Caco-2 (cell line): ENCODE results near the gene MKX. TPM values are rescaled to one million over a fixed set of nuclear protein-coding genes. Genes with fewer than 3 reads are reported as not detected.

Experiments used
- BruUV-seq: library from RNA; stranded (reverse); fragments of 400-500 nt; replicated peaks from 2 replicates; lab custom pipeline; 2021; lab: Mats Ljungman, UMichigan
- CTCF ChIA-PET: fragments of 300-600 bp; sonication (Branson Sonifier 250); formaldehyde crosslinking; loops from one replicate; lab custom pipeline; 2022; ENCODE audit warnings: antibody characterized with exemption; lab: Charles Lee
- POLR2A ChIA-PET: fragments of 300-600 bp; sonication (Branson Sonifier 250); formaldehyde crosslinking; loops from one replicate; lab custom pipeline; 2022; ENCODE audit warnings: antibody characterized with exemption; lab: Charles Lee
- DNase-seq, 2 experiments: peaks; one replicate each; pipeline versions ENCODE4 v3.0.0 to v3.0.0-alpha.2; 2020 to 2022
- H3K27me3 ChIP-seq: replicated peaks from 2 replicates; pipeline ENCODE4 v1.6.0; 2011; ENCODE audit warnings: low read length; ENCODE audit not compliant: control insufficient read depth, insufficient read depth
- H3K36me3 ChIP-seq: 2 replicates; pipeline ENCODE4 v1.5.1; 2011; ENCODE audit warnings: low read length; ENCODE audit not compliant: control insufficient read depth, insufficient read depth
- H3K4me1 ChIP-seq: fragments of 250-450 bp; sonication (Bioruptor Pico); 2 replicates; pipeline ENCODE4 v1.5.1; 2020; ENCODE audit warnings: mild to moderate bottlenecking
- H3K4me3 ChIP-seq: 2 replicates; pipeline ENCODE4 v1.5.1; 2011; ENCODE audit warnings: low read depth, mild to moderate bottlenecking, control low read depth, low read length
- H3K9me3 ChIP-seq: fragments of 250-450 bp; sonication (Bioruptor Pico); 2 replicates; pipeline ENCODE4 v1.5.1; 2020; ENCODE audit warnings: mild to moderate bottlenecking, moderate library complexity
- H3K27ac Mint-ChIP-seq: one replicate; pipeline ENCODE4 v1.8.0; 2022; ENCODE audit warnings: mixed read lengths; ENCODE audit not compliant: unreplicated experiment
- H3K27me3 Mint-ChIP-seq: one replicate; pipeline ENCODE4 v1.8.0; 2022; ENCODE audit warnings: mixed read lengths; ENCODE audit not compliant: insufficient read depth, unreplicated experiment
- H3K36me3 Mint-ChIP-seq: one replicate; pipeline ENCODE4 v1.8.0; 2022; ENCODE audit warnings: mild to moderate bottlenecking, mixed read lengths; ENCODE audit not compliant: insufficient read depth, unreplicated experiment
- H3K4me1 Mint-ChIP-seq: one replicate; pipeline ENCODE4 v1.8.0; 2022; ENCODE audit warnings: low read depth, mixed read lengths; ENCODE audit not compliant: unreplicated experiment
- H3K4me3 Mint-ChIP-seq: one replicate; pipeline ENCODE4 v1.8.0; 2022; ENCODE audit warnings: mild to moderate bottlenecking, moderate library complexity, mixed read lengths; ENCODE audit not compliant: unreplicated experiment
- H3K9me3 Mint-ChIP-seq: one replicate; pipeline ENCODE4 v1.8.0; 2022; ENCODE audit warnings: mixed read lengths; ENCODE audit not compliant: unreplicated experiment
- intact Hi-C: fragments of 100-400 bp; cut with micrococcal nuclease; formaldehyde crosslinking; loops from one replicate; pipeline ENCODE4 v1.10.0; 2022; ENCODE audit not compliant: unreplicated experiment
- total RNA-seq: library from RNA; stranded (reverse); gene quantifications from 2 replicates; pipeline ENCODE4 v1.2.3, GENCODE V29; 2022
- TF ChIP-seq, protein P1 (sequence below), 2 experiments: fragments of 200-600 bp in 1 of 2; IDR thresholded peaks; 1 replicate in 1 of 2; 2 replicates in 1 of 2; pipeline versions ENCODE4 v1.5.1 to v1.8.0; 2011 to 2022; ENCODE audit warnings: antibody characterized with exemption in 1 of 2, control low read depth in 1 of 2, inconsistent platforms in 1 of 2, low read depth in 1 of 2, low read length in 1 of 2, mild to moderate bottlenecking in 1 of 2, moderate library complexity in 1 of 2; ENCODE audit not compliant: insufficient read depth in 1 of 2, severe bottlenecking in 1 of 2, unreplicated experiment in 1 of 2

MKX gene
- total RNA-seq, 1 experiment from 2014 or later: 0.64 TPM

DNA sequence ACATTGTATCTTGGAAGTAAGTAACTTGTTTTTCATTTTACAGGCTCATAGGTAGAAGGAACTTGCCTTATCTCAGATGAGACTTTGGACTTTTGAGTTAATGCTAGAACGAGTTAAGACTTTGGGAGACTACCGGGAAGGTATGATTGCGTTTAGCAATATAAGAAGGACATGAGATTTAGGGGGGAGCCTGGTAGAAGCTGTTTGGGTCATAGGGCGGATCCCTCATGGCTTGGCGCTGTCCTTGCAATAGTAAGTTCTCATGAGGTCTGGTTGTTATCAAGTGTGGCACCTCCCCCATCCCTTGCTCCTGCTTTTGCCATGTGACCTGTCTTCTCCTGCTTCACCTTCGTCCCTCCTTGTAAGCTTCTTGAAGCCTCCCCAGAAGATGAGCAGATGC, 110.3 kb downstream of the MKX start:
- no peak for DNase-seq
- Mint-ChIP-seq H3K9me3 (no peaks in the 10 kb centered on the region), H3K27me3 (peaks cover 7% of the 10 kb centered on the region), H3K4me1 (peaks cover 8% of the 10 kb centered on the region), H3K36me3 (no peaks in the 10 kb centered on the region), H3K27ac (no peak overlapping the region), H3K4me3 (no peak overlapping the region)
- intact Hi-C loops: no loop called here
- ChIA-PET POLR2A (no interaction called here), CTCF (no interaction called here)
- Histone ChIP-seq H3K27me3 (no peaks in the 10 kb centered on the region), H3K4me3 (no peak overlapping the region), H3K4me1 (peaks cover 11% of the 10 kb centered on the region), H3K9me3 (no peaks in the 10 kb centered on the region), H3K36me3 (no peaks in the 10 kb centered on the region)
- TF ChIP-seq, protein P1, sequence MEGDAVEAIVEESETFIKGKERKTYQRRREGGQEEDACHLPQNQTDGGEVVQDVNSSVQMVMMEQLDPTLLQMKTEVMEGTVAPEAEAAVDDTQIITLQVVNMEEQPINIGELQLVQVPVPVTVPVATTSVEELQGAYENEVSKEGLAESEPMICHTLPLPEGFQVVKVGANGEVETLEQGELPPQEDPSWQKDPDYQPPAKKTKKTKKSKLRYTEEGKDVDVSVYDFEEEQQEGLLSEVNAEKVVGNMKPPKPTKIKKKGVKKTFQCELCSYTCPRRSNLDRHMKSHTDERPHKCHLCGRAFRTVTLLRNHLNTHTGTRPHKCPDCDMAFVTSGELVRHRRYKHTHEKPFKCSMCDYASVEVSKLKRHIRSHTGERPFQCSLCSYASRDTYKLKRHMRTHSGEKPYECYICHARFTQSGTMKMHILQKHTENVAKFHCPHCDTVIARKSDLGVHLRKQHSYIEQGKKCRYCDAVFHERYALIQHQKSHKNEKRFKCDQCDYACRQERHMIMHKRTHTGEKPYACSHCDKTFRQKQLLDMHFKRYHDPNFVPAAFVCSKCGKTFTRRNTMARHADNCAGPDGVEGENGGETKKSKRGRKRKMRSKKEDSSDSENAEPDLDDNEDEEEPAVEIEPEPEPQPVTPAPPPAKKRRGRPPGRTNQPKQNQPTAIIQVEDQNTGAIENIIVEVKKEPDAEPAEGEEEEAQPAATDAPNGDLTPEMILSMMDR (IDR thresholded peaks at IDR 0.05; ENCODE audit: insufficient read depth in 1 of 2, low read depth in 1 of 2, low read length in 1 of 2, severe bottlenecking in 1 of 2, unreplicated experiment in 1 of 2): no peak
- BruUV-seq: no TSS peak

DNA sequence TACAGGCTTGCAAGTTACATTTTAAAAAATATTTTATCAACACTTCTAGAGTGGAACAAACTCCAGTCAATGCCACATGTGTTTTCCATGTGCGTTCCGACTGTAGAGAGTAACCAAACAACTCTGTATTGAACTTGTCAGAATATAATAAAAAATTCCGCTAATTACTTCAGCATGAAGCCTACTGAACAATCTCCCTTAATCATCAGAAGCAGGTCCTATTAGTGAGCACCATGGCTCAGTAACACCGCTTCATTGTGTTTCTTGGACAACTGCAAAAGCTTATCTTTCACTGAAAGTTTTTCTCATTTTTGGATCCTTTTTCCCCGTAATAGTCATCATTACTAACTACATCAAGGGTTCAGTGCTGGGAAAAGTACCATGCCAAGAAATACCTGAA, 117.0 kb downstream of the MKX start:
- no peaks in the 10 kb centered on the region for H3K9me3 Mint-ChIP-seq
- no peaks in the 10 kb centered on the region for H3K36me3 ChIP-seq
- H3K27me3 ChIP-seq: no peaks in the 10 kb centered on the region
- ChIA-PET POLR2A (no interaction called here), CTCF (no interaction called here)
- intact Hi-C loops: no loop called here
- no TSS peak for BruUV-seq
- H3K27me3 Mint-ChIP-seq: peaks cover 26% of the 10 kb centered on the region
- no peak overlapping the region for H3K4me3 ChIP-seq
- no peaks in the 10 kb centered on the region for H3K9me3 ChIP-seq
- H3K4me3 Mint-ChIP-seq: no peak overlapping the region
- no peaks in the 10 kb centered on the region for H3K4me1 ChIP-seq
- no peak overlapping the region for H3K27ac Mint-ChIP-seq
- H3K36me3 Mint-ChIP-seq: no peaks in the 10 kb centered on the region
- TF ChIP-seq, protein P1 (IDR thresholded peaks at IDR 0.05; ENCODE audit: insufficient read depth in 1 of 2, low read depth in 1 of 2, low read length in 1 of 2, severe bottlenecking in 1 of 2, unreplicated experiment in 1 of 2): no peak
- H3K4me1 Mint-ChIP-seq: no peaks in the 10 kb centered on the region
- no peak for DNase-seq

GRCh38 chr10:27626890-27627289, 118.7 kb downstream of the MKX start:
- intact Hi-C loops: no loop called here
- no peak overlapping the region for H3K4me3 Mint-ChIP-seq
- DNase-seq: no peak
- H3K36me3 ChIP-seq: no peaks in the 10 kb centered on the region
- TF ChIP-seq, protein P1 (IDR thresholded peaks at IDR 0.05; ENCODE audit: insufficient read depth in 1 of 2, low read depth in 1 of 2, low read length in 1 of 2, severe bottlenecking in 1 of 2, unreplicated experiment in 1 of 2): no peak
- H3K4me1 Mint-ChIP-seq: no peaks in the 10 kb centered on the region
- H3K27me3 Mint-ChIP-seq: peaks cover 27% of the 10 kb centered on the region
- H3K9me3 Mint-ChIP-seq: no peaks in the 10 kb centered on the region
- H3K27me3 ChIP-seq: no peaks in the 10 kb centered on the region
- no peaks in the 10 kb centered on the region for H3K36me3 Mint-ChIP-seq
- BruUV-seq: no TSS peak
- no peaks in the 10 kb centered on the region for H3K4me1 ChIP-seq
- no peaks in the 10 kb centered on the region for H3K9me3 ChIP-seq
- POLR2A ChIA-PET: no interaction called here
- H3K4me3 ChIP-seq: no peak overlapping the region
- no peak overlapping the region for H3K27ac Mint-ChIP-seq
- CTCF ChIA-PET: no interaction called here
